Measurements from ENCODE around the gene RALGAPA2. TPM values are rescaled to one million over a fixed set of nuclear protein-coding genes. Genes with fewer than 3 reads are reported as not detected.

The RALGAPA2 gene
- total RNA-seq, 1 donor: 6.2 TPM

DNA sequence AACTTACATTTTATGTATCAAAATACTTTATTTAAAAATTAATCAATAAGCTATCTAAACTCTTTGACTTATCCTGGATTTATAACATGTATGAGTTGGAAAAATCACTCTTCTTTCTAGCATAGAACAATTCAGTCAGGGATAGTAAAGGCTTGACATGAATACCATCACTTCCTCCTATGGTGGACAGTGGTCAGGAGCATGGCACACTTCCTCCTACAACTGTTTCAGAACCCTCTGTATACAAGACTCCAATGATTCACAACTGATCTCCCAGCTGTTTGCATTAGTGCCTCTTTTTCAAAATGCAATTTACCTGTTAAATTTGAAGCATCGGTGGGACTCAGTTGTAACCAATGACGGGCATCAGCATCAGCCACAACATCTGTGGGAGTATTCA, 129.7 kb downstream of the RALGAPA2 start:
- no peaks in the 10 kb centered on the region for H3K36me3 ChIP-seq (ENCODE audit: insufficient read depth, low read length)
- H2AFZ ChIP-seq (ENCODE audit: low read length): no peak overlapping the region
- no peak overlapping the region for H3K27ac ChIP-seq (ENCODE audit: low read depth, low read length)
- H4K20me1 ChIP-seq (ENCODE audit: insufficient read depth, low read length): no peaks in the 10 kb centered on the region
- no peak overlapping the region for H3K4me3 ChIP-seq (ENCODE audit: insufficient read depth, low read length)
- H3K9me3 ChIP-seq (ENCODE audit: low read depth, low read length): no peaks in the 10 kb centered on the region
- DNase-seq (ENCODE audit: insufficient read length, low spot score, missing footprints): no peak
- TF ChIP-seq CTCF (IDR thresholded peaks at IDR 0.05; ENCODE audit: extremely low read depth, low read depth, low read length): no peak
- no peaks in the 10 kb centered on the region for H3K27me3 ChIP-seq (ENCODE audit: insufficient read depth, low read length)
- H3K79me2 ChIP-seq (ENCODE audit: insufficient read depth, low read length): no peaks in the 10 kb centered on the region
- no peaks in the 10 kb centered on the region for H3K4me1 ChIP-seq (ENCODE audit: insufficient read depth, low read length)
- no peak overlapping the region for H3K4me2 ChIP-seq (ENCODE audit: insufficient read depth, low read length)

GRCh38 chr20:20580139-20580538, 132.3 kb downstream of the RALGAPA2 start:
- no peak for TF ChIP-seq CTCF (IDR thresholded peaks at IDR 0.05; ENCODE audit: extremely low read depth, low read depth, low read length)
- Histone ChIP-seq H3K9me3 (ENCODE audit: low read depth, low read length) (no peaks in the 10 kb centered on the region), H3K27ac (ENCODE audit: low read depth, low read length) (no peak overlapping the region), H3K4me2 (ENCODE audit: insufficient read depth, low read length) (no peak overlapping the region), H2AFZ (ENCODE audit: low read length) (no peak overlapping the region), H3K4me1 (ENCODE audit: insufficient read depth, low read length) (no peaks in the 10 kb centered on the region), H4K20me1 (ENCODE audit: insufficient read depth, low read length) (no peaks in the 10 kb centered on the region), H3K36me3 (ENCODE audit: insufficient read depth, low read length) (no peaks in the 10 kb centered on the region), H3K4me3 (ENCODE audit: insufficient read depth, low read length) (no peak overlapping the region), H3K27me3 (ENCODE audit: insufficient read depth, low read length) (no peaks in the 10 kb centered on the region), H3K79me2 (ENCODE audit: insufficient read depth, low read length) (no peaks in the 10 kb centered on the region)
- no peak for DNase-seq (ENCODE audit: insufficient read length, low spot score, missing footprints)

DNA sequence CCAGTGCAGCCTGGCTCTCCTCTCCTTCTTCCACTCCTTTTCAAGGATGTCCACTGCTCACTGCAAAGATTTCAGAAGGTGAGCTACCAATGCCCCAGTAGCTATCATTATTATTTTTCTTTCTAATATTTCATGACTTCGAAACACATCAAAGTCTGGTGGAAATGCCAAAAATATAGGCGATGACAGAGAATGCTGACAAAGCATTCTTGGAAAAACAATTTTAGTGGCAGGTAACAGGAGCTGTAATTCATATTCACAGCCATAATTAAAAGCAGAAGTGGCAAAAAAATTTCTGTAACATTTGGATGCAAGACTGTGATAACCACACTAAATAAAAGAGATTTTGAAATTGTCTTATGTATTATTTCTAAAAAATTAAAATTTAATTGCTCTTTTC, 133.6 kb downstream of the RALGAPA2 start:
- no peak for TF ChIP-seq CTCF (IDR thresholded peaks at IDR 0.05; ENCODE audit: extremely low read depth, low read depth, low read length)
- no peak overlapping the region for H3K27ac ChIP-seq (ENCODE audit: low read depth, low read length)
- H3K9me3 ChIP-seq (ENCODE audit: low read depth, low read length): no peaks in the 10 kb centered on the region
- H3K4me2 ChIP-seq (ENCODE audit: insufficient read depth, low read length): no peak overlapping the region
- H3K4me1 ChIP-seq (ENCODE audit: insufficient read depth, low read length): no peaks in the 10 kb centered on the region
- no peaks in the 10 kb centered on the region for H4K20me1 ChIP-seq (ENCODE audit: insufficient read depth, low read length)
- no peaks in the 10 kb centered on the region for H3K79me2 ChIP-seq (ENCODE audit: insufficient read depth, low read length)
- H3K36me3 ChIP-seq (ENCODE audit: insufficient read depth, low read length): no peaks in the 10 kb centered on the region
- H3K4me3 ChIP-seq (ENCODE audit: insufficient read depth, low read length): no peak overlapping the region
- H3K27me3 ChIP-seq (ENCODE audit: insufficient read depth, low read length): no peaks in the 10 kb centered on the region
- no peak for DNase-seq (ENCODE audit: insufficient read length, low spot score, missing footprints)
- H2AFZ ChIP-seq (ENCODE audit: low read length): no peak overlapping the region

GRCh38 chr20:20573797-20574196, 138.6 kb downstream of the RALGAPA2 start:
- no peaks in the 10 kb centered on the region for H3K79me2 ChIP-seq (ENCODE audit: insufficient read depth, low read length)
- no peaks in the 10 kb centered on the region for H3K4me1 ChIP-seq (ENCODE audit: insufficient read depth, low read length)
- H3K27me3 ChIP-seq (ENCODE audit: insufficient read depth, low read length): no peaks in the 10 kb centered on the region
- H3K27ac ChIP-seq (ENCODE audit: low read depth, low read length): no peak overlapping the region
- no peaks in the 10 kb centered on the region for H3K36me3 ChIP-seq (ENCODE audit: insufficient read depth, low read length)
- no peak overlapping the region for H2AFZ ChIP-seq (ENCODE audit: low read length)
- H3K9me3 ChIP-seq (ENCODE audit: low read depth, low read length): no peaks in the 10 kb centered on the region
- no peak overlapping the region for H3K4me2 ChIP-seq (ENCODE audit: insufficient read depth, low read length)
- H4K20me1 ChIP-seq (ENCODE audit: insufficient read depth, low read length): no peaks in the 10 kb centered on the region
- TF ChIP-seq CTCF (IDR thresholded peaks at IDR 0.05; ENCODE audit: extremely low read depth, low read depth, low read length): no peak
- DNase-seq (ENCODE audit: insufficient read length, low spot score, missing footprints): no peak
- no peak overlapping the region for H3K4me3 ChIP-seq (ENCODE audit: insufficient read depth, low read length)

Data from osteoblast (primary cell).